ENCODE results near the gene HS1BP3. TPM values are rescaled to one million over a fixed set of nuclear protein-coding genes. Genes with fewer than 3 reads are reported as not detected.
A peak's percentile ranks its signal among the peaks of the same experiment; 100 is the strongest.

HS1BP3 gene
- total and polyA plus RNA-seq, 5 experiments from 2014 or later = 11.0 to 15.5 (median 15.4) TPM

DNA sequence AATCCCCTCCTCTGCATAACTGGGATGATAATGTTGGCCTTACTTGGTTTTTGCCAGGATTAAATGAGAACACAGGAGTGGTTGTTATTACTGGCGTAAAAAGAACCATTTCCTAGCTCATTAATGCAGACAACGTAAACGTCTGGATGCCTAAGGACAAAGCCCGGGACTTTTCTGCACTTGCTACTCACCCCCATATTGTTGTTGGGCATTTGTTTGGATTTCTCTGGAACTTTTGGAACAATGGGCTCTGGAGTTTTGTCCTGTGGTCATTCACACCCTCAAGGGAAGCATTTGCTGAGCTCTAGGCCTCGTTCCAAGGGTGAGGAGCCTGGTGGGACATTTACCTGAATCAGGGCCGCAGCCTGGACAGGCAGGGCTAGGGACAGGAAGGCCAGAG lies 76.0 kb downstream of the HS1BP3 start:
- ATAC-seq (no peak), DNase-seq (no peak)
- Mint-ChIP-seq H3K27ac (no peak overlapping the region), H3K4me1 (peaks cover 9 to 16% (median 12%) of the 10 kb centered on the region in 4 donors), H3K27me3 (no peaks in the 10 kb centered on the region), H3K36me3 (peaks cover 0 to 3% (median 0%) of the 10 kb centered on the region in 3 donors), H3K4me3 (no peak overlapping the region), H3K9me3 (no peaks in the 10 kb centered on the region)
- POLR2A ChIA-PET = no interaction called here

DNA sequence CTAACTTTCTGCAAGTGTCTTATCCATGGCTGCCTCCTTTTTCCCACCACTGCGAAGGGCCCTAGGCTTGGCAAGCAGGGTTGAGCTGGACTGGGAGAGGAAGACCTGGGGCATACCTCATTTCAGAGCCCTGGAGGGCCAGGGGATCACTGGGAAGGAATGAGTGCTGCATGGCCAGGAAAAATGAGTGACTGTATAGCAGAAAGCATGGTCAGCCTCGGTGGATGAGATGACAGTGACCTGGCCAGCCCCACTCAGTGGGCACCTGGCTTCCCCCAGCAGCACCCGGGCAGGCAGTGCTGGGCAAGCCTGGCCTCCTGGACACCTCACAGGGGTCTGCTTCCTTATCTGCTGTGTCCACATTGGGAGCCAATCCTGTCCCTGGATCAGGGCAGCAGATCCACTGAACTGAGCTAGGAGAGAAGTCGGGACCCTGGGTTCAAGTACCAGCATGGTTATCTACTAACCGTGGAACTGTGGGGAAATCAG lies 76.4 kb downstream of the HS1BP3 start:
- POLR2A ChIA-PET = no interaction called here
- peaks cover 10 to 16% (median 13%) of the 10 kb centered on the region in 4 donors for H3K4me1 Mint-ChIP-seq

DNA sequence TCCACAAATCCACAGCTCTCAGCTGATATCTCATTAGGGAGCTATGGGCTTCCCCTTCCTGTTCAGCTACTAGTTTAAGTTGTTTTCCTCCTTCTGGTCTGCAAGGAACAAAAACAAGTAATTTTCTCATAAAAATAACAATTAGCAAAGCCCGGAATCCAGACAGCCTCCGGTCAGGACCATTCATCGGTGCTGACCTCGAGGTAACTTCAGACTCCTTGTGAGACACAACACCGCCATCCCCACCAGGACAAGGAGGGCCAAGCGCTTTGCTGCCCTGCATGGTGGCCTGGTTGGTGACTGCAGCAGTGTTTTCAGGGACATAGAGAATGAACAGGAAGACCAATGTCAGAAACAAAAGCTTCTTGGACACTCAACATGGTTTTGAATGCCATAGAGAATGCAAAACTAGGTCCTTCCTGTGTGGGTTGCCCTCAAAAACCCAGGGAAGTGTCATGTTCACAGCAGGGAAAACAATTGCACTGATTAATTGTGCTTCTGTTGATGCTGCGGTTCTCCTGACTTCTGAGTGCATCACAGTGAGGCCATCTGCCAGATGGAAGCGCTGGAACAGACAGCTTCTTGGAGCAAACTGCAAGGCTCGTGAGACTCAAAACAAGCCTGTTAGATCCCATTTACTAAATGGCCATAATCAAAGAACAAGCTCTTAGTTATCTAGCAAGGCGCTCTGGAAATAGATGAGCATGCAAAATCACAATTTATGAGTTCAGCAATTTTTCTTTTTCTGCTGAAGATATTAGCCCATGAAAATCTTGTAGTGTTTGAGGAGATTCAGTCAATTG lies 77.1 kb downstream of the HS1BP3 start:
- Mint-ChIP-seq H3K27me3 (no peaks in the 10 kb centered on the region), H3K36me3 (peaks cover 0 to 3% (median 0%) of the 10 kb centered on the region in 3 donors), H3K27ac (peak overlapping the region in 3 of 10 donors; percentile 11 to 22 (median 19)), H3K9me3 (no peaks in the 10 kb centered on the region), H3K4me1 (peaks cover 10 to 16% (median 13%) of the 10 kb centered on the region in 4 donors), H3K4me3 (no peak overlapping the region)
- POLR2A ChIA-PET = no interaction called here
- DNase-seq (no peak), ATAC-seq (no peak)

More for the DNA sequence above, 76.4 kb downstream of the HS1BP3 start:
- Mint-ChIP-seq H3K27ac (peak overlapping the region in 2 of 10 donors; percentile 3 to 11), H3K36me3 (peaks cover 0 to 3% (median 0%) of the 10 kb centered on the region in 3 donors), H3K27me3 (no peaks in the 10 kb centered on the region), H3K9me3 (no peaks in the 10 kb centered on the region), H3K4me3 (no peak overlapping the region)
- no peak for ATAC-seq
- no peak for DNase-seq

DNA sequence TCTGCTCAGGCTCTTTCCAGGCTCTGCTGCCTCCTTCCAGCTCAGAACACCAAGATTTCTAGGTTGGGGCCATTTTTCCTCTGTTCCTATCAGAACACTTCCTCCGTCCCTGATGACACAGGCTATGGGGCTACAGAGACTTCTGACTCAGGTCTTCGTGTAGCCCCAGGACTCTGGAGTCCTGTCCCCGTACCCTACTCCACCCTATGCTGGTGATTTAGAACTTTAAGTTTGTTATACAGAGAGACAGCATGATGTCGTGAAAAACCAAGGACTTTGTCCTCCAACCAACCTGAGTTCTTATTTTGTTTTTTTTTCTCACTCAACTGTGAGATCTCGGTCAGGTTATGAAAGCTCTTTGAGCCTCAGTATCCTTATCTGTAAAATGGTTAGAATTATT lies 78.7 kb downstream of the HS1BP3 start:
- Mint-ChIP-seq H3K27ac (no peak overlapping the region), H3K27me3 (no peaks in the 10 kb centered on the region), H3K4me1 (peaks cover 10 to 12% (median 11%) of the 10 kb centered on the region in 4 donors), H3K4me3 (no peak overlapping the region), H3K9me3 (no peaks in the 10 kb centered on the region), H3K36me3 (peaks cover 0 to 3% (median 0%) of the 10 kb centered on the region in 3 donors)
- ATAC-seq (no peak), DNase-seq (no peak)
- POLR2A ChIA-PET = no interaction called here

DNA sequence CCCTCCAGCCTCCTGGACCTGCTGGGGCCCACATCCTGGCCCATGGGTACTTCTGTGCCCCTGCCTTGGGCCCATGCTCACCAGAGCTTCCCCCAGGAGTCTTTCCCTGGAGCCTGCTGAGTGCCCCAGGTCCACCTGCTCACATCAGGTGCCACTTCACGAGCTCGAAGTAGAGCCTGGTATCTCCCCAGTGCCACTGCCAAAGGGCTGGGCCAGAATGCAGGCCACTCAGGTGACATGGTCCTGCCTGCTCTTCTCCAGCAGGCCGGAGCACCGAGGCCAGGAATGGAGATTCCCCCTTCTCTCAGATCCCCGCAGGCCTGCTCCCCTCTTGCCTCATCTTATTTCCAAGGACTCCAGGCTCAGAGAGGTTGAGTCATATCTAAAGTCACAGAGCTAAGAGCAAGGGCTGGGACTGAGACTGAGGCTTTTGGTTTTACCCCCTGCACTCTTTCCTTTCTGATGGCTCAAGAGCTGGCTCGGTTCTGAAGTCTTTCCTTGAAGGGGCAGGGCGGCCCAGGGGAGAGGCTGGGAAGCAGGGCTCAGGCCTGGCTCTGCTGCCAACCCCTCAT lies 79.2 kb downstream of the HS1BP3 start:
- Mint-ChIP-seq H3K4me3 (no peak overlapping the region), H3K4me1 (peaks cover 7 to 10% (median 7%) of the 10 kb centered on the region in 4 donors), H3K9me3 (no peaks in the 10 kb centered on the region), H3K27me3 (peaks cover 0 to 1% (median 0%) of the 10 kb centered on the region in 5 donors), H3K27ac (no peak overlapping the region), H3K36me3 (peaks cover 0 to under 1% (median 0%) of the 10 kb centered on the region in 3 donors)
- DNase-seq (no peak), ATAC-seq (no peak)
- POLR2A ChIA-PET = no interaction called here

DNA sequence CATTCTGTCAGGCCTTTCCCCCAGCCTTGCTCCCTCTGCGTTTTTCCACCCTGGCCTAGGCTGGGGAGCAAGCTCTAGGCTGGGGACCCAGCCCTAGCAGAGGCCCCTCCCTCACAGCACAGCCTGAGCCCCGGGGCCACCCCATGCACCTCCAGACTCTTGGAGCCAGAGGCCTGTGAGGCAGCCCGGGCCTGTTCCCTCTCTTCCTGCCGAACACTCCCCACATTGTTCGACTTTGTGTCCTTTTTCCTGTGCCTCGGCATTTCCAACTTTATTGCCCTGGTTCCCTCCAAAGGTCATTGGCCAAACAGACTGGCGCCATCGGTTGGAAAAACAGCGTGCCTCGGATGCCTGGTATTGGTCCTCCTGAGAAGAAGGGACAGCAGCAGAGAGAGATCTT lies 79.7 kb downstream of the HS1BP3 start:
- no peaks in the 10 kb centered on the region for H3K9me3 Mint-ChIP-seq
- ATAC-seq (no peak), DNase-seq (no peak)
- H3K27ac Mint-ChIP-seq = no peak overlapping the region
- H3K27me3 Mint-ChIP-seq = peaks cover 0 to 1% (median 0%) of the 10 kb centered on the region in 5 donors
- POLR2A ChIA-PET = no interaction called here
- peaks cover 2 to 5% (median 2%) of the 10 kb centered on the region in 4 donors for H3K4me1 Mint-ChIP-seq
- H3K36me3 Mint-ChIP-seq = no peaks in the 10 kb centered on the region
- no peak overlapping the region for H3K4me3 Mint-ChIP-seq

DNA sequence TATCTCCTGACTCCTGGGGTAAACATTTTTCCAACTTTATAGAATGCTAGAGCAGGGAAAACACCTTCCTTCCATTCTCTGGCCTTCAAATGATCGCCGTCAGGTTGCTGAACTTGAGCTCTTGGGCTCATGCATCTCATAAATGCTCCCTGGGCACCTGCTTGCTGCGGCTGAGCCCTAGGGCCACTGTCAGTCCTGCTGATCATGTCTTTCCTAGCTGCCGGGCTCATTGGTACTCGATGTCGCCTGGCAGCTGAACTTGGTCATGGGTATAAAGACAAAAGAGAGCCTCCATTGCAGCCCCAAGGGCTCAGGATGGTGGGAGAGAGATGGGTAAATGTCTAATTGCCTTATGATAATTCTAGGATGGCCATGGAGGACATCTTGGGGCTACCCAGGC lies 80.6 kb downstream of the HS1BP3 start:
- Mint-ChIP-seq H3K36me3 (no peaks in the 10 kb centered on the region), H3K4me1 (peaks cover 0 to 4% (median 0%) of the 10 kb centered on the region in 4 donors), H3K9me3 (no peaks in the 10 kb centered on the region), H3K27ac (no peak overlapping the region), H3K27me3 (peaks cover 0 to 3% (median 0%) of the 10 kb centered on the region in 5 donors), H3K4me3 (no peak overlapping the region)
- DNase-seq (no peak), ATAC-seq (no peak)
- POLR2A ChIA-PET = no interaction called here

DNA sequence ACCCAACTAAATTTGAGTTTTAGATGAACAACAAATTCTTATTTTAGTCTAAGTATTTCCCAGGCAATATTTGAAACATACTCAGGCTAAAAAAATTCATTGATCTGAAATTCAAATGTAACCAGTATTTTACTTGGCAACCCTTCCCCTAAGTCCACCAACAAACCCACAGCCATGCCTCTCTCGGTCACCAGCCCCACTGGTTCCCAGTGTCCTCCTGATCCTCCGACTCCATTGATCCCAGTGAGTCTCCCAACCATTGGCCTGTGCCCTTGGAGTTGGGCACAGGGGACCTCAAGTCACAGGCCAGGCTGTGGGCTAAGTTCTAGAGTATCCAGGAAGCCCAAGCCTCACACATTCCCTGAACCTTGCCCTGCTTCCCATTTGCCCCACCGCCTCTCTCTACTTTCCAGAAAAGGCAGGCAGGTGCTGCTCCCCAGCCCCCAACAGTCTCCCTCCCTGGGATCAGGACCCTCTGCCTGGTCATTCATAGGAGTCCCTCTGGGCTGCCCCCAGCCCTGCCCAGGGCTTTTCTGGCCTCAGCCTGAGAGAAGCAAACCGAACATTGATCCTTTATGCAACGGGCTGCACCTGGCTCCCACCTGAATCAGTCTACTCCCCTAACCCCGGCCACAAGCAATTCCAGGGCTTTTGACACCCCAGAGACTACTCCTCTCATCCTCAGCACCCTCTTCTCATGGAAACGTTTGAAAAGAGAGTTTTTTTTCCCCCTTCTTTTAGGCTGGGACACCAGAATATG lies 81.3 kb downstream of the HS1BP3 start:
- peaks cover 0 to 4% (median 0%) of the 10 kb centered on the region in 4 donors for H3K4me1 Mint-ChIP-seq
- POLR2A ChIA-PET = no interaction called here
- H3K36me3 Mint-ChIP-seq = no peaks in the 10 kb centered on the region
- H3K9me3 Mint-ChIP-seq = no peaks in the 10 kb centered on the region
- peaks cover 0 to 3% (median 0%) of the 10 kb centered on the region in 5 donors for H3K27me3 Mint-ChIP-seq
- no peak overlapping the region for H3K4me3 Mint-ChIP-seq
- no peak for DNase-seq
- H3K27ac Mint-ChIP-seq = no peak overlapping the region
- no peak for ATAC-seq

DNA sequence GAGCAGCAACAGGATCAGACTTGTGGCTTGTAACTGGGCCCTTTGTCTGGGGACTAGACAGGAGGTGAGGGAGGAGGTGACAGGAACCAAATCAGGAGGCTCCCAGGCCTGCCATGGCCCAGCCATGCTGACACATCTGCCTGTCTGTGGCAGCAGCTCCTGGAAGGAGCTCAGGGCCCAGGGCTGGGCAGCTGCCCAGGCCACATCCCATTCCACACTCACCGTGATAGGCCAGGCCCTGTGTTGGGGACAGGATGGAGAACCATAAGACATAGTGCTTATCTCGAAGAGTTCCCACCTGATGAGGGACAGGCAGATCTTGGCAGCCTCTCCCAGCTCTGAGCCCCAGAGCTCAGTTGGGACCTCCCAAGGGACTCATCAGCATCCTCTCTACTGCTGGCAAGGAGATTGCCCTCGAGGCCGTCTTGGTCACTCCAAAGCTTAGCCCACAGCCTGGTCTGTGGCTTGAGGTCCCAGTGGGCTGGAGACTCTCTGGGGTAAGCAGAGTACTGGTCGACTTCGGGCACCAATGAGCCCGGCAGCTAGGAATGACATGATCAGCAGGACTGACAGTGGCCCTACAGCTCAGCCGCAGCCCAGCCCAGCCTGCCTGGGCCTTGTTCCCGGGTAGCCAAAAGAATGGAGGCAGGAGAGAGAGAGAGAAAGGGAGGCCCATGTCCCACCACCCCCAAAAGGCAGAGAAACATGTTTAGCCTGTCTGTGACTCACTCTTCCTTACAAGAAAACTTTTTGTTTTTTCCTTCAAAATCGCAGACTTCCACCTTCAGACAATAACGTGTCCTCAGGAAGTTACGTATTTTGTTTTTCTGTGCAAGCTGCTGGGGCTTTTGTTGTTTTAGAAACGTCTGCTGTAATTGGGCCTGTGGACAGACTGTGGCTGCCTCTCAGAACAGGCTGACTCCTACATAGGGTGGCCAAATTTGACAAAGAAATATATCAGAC lies 82.1 kb downstream of the HS1BP3 start:
- no peak overlapping the region for H3K4me3 Mint-ChIP-seq

DNA sequence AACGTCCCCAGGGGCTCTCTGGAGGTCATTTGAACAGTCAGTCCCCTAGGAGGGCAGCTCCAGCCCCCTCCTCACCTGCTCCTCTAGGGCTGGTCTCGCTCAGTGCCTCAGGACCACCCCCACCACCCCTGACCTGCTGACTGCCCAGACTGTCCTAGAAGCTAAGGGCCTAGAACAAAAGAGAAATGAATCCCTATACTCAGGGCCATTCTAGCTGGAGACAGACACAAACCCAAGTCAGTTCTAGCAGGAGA lies 83.0 kb downstream of the HS1BP3 start:
- ATAC-seq (no peak), DNase-seq (peak in 1 of 10 donors; percentile 27)
- H3K27ac Mint-ChIP-seq = peak overlapping the region in 1 of 10 donors; percentile 14
- POLR2A ChIA-PET = no interaction called here
- peaks cover 0 to 3% (median 0%) of the 10 kb centered on the region in 5 donors for H3K27me3 Mint-ChIP-seq
- peaks cover 0 to 4% (median 0%) of the 10 kb centered on the region in 4 donors for H3K4me1 Mint-ChIP-seq
- H3K36me3 Mint-ChIP-seq = no peaks in the 10 kb centered on the region
- no peaks in the 10 kb centered on the region for H3K9me3 Mint-ChIP-seq
- no peak overlapping the region for H3K4me3 Mint-ChIP-seq

More for the DNA sequence above, 82.1 kb downstream of the HS1BP3 start:
- ATAC-seq (no peak), DNase-seq (no peak)
- no peaks in the 10 kb centered on the region for H3K36me3 Mint-ChIP-seq
- H3K27me3 Mint-ChIP-seq = peaks cover 0 to 3% (median 0%) of the 10 kb centered on the region in 5 donors
- H3K27ac Mint-ChIP-seq = peak overlapping the region in 1 of 10 donors; percentile 14
- POLR2A ChIA-PET = no interaction called here
- H3K9me3 Mint-ChIP-seq = no peaks in the 10 kb centered on the region
- H3K4me1 Mint-ChIP-seq = peaks cover 0 to 4% (median 0%) of the 10 kb centered on the region in 4 donors

Data from naive thymus-derived CD8-positive, alpha-beta T cell (primary cell).